ENCODE results near the gene TIFAB.

- TF ChIP-seq CTCF (IDR thresholded peaks at IDR 0.05): no peak
- no peak for TF ChIP-seq POLR2A (IDR thresholded peaks at IDR 0.05)
Observed at GRCh38 chr5:135423846-135424168, 28.3 kb downstream of the TIFAB start.

Data from lower leg skin (tissue), 3 donors.